Hippocampal formation (tissue), 2 donors: ENCODE measurements around the gene IER3.

ENCODE experiments used
- DNase-seq, 2 donors: peaks; one replicate each; lab custom pipeline; 2025; lab: John Stamatoyannopoulos, UW

IER3 gene

DNA sequence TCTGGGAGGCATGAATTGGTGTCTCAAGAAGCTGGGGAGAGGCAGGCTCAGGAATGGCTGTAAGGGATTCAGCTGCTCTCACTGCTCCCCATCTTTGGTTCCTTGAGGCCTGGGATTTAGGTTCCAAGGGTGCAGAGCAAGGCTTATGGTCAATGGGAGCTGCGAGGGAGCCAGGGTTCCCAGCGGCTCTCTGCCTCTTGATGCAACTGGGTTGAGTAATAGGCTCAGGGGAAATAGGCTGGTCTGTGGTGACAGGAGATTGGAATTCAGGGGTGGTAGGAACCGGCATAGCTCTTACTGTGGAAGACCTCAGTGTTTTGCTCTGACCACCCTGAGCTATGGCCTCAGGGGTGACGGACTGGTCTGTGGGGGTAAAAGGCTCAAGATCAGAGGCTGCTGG lies 40.5 kb downstream of the IER3 start:
- no peak for DNase-seq

DNA sequence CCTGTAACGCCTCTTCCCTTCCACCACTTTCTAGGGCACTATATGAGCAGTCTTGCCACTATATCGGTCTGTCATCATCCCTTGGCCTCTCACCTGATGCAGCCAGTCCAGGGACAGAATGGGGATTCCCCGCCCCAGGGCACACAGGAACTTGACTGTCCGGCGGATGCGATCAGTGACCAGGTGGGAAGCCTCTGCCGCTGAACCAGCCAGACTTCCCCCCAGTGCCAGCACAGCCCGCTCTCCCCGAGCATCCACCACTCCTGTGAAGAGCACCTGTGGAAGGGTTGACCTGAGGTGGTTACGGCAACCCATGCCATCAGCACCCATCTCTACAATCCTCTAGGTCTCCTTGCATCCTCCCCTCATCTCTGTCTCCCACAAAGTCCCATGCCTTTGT lies 41.3 kb downstream of the IER3 start:
- no peak for DNase-seq

DNA sequence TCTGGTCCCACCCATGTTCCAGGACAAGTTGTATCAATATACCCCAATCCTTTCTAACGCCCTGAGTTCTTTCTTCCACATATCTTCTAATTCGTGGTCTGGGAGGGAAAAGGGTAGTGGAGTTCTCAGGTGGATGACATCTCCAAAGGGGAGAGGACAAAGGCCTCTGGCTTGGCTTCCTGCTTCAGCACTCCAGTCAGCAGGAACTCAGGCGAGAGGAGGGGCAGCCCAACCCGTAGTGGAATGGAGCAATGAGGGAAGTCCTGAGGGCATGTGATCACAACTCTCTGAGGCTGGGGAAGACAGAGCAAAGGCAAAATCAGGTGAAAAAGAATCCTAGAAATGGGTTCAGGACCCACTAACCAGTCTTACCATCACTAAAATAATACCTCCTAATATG lies 44.0 kb downstream of the IER3 start:
- DNase-seq = no peak

DNA sequence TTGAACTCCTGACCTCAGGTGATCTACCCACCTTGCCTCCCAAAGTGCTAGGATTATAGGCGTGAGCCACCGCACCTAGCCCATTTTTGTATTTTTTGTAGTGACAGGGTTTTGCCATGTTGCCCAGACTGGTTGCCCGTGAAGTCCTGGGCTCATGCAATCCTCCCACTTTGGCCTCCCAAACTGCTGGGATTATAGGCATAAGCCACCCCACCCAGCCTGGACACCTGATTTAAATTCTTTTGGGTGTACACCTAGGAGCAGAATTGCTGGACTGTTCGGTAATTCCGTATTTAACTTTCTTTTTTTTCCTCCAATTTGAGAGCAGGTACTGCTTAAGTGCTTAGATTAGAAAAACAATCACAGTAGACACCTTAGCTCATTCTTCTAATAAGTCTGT lies 47.9 kb downstream of the IER3 start:
- no peak for DNase-seq
